CD4-positive, alpha-beta T cell (primary cell): Measurements from ENCODE around the gene UGT1A6. TPM values are rescaled to one million over a fixed set of nuclear protein-coding genes. Genes with fewer than 3 reads are reported as not detected.

Experiments used
- ATAC-seq: fragments of 200-7000 bp; cut with Tn5 transposase; one replicate; pipeline ENCODE4 v1.10.0; 2022; ENCODE audit warnings: mild to moderate bottlenecking; ENCODE audit not compliant: poor library complexity
- CTCF ChIA-PET: fragments of 350-600 bp; sonication (Branson Sonifier 250); formaldehyde crosslinking; loops from one replicate; lab custom pipeline; 2021; ENCODE audit warnings: antibody characterized with exemption, inconsistent platforms; lab: Charles Lee
- POLR2A ChIA-PET: fragments of 350-600 bp; sonication (Branson Sonifier 250); formaldehyde crosslinking; loops from one replicate; lab custom pipeline; 2021; ENCODE audit warnings: antibody characterized with exemption, inconsistent platforms; lab: Charles Lee
- DNase-seq, 14 experiments: peaks; one replicate each; pipeline ENCODE4 v3.0.0-alpha.2; 2013 to 2020; ENCODE audit warnings: mixed read lengths in 2 of 14
- H3K27ac ChIP-seq, 2 donors: one replicate each; pipeline versions ENCODE4 v1.5.1 to v1.7.0; 2013; ENCODE audit warnings: low read length in 2 of 2, low read depth in 1 of 2, mild to moderate bottlenecking in 1 of 2
- H3K27me3 ChIP-seq, 2 experiments: 1 replicate in 1 of 2; 2 replicates in 1 of 2; pipeline versions ENCODE4 v1.6.1 to v1.7.0; 2013; ENCODE audit warnings: low read length in 2 of 2, control low read depth in 1 of 2, mild to moderate bottlenecking in 1 of 2, moderate library complexity in 1 of 2; ENCODE audit not compliant: insufficient read depth in 2 of 2, control insufficient read depth in 1 of 2
- H3K36me3 ChIP-seq: one replicate; pipeline ENCODE4 v1.6.1; 2013; ENCODE audit warnings: low read length, control low read depth; ENCODE audit not compliant: insufficient read depth
- H3K4me1 ChIP-seq: one replicate; pipeline ENCODE4 v1.6.1; 2013; ENCODE audit warnings: low read length, control low read depth; ENCODE audit not compliant: insufficient read depth
- H3K4me3 ChIP-seq: one replicate; pipeline ENCODE4 v1.5.1; 2013; ENCODE audit warnings: mild to moderate bottlenecking, low read length, moderate library complexity
- H3K9me3 ChIP-seq, 2 experiments: 1 replicate in 1 of 2; 2 replicates in 1 of 2; pipeline versions ENCODE4 v1.6.1 to v1.7.0; 2013; ENCODE audit warnings: low read length in 2 of 2, mild to moderate bottlenecking in 2 of 2, control low read depth in 1 of 2, moderate library complexity in 1 of 2; ENCODE audit not compliant: control insufficient read depth in 1 of 2, insufficient read depth in 1 of 2
- H3K27ac Mint-ChIP-seq: one replicate; pipeline ENCODE4 v1.8.0; 2020; ENCODE audit warnings: mixed read lengths
- H3K27me3 Mint-ChIP-seq: one replicate; pipeline ENCODE4 v1.8.0; 2021; ENCODE audit warnings: mixed read lengths
- H3K36me3 Mint-ChIP-seq: one replicate; pipeline ENCODE4 v1.8.0; 2021; ENCODE audit warnings: low read depth, mixed read lengths
- H3K4me1 Mint-ChIP-seq: one replicate; pipeline ENCODE4 v1.8.0; 2021; ENCODE audit warnings: low read depth, mixed read lengths
- H3K4me3 Mint-ChIP-seq: one replicate; pipeline ENCODE4 v1.8.0; 2020; ENCODE audit warnings: mild to moderate bottlenecking, mixed read lengths
- H3K9me3 Mint-ChIP-seq: one replicate; pipeline ENCODE4 v1.8.0; 2020; ENCODE audit warnings: mixed read lengths
- CTCF ChIP-seq: fragments of 200-600 bp; IDR thresholded peaks from one replicate; pipeline ENCODE4 v1.8.0; 2022; ENCODE audit warnings: antibody characterized with exemption, mild to moderate bottlenecking
- intact Hi-C, 2 experiments: fragments of 100-400 bp; cut with DNase I in 1 of 2; cut with micrococcal nuclease in 1 of 2; formaldehyde crosslinking; loops; one replicate each; pipeline versions ENCODE4 v1.15.1 to v1.9.0; 2023 to 2025; cut with DNase I, micrococcal nuclease
- total RNA-seq, 174 experiments: library from RNA in 2 of 174; stranded (reverse) in 2 of 174; gene quantifications; one replicate each; pipeline ENCODE4 v1.2.3 and lab custom pipeline; 2021 to 2026

The UGT1A6 gene
- total RNA-seq, 2 experiments from 2014 or later = not detected

GRCh38 chr2:233758849-233759248 lies 66.2 kb downstream of the UGT1A6 start:
- Histone ChIP-seq H3K27me3 (no peaks in the 10 kb centered on the region), H3K4me1 (no peaks in the 10 kb centered on the region), H3K27ac (no peak overlapping the region), H3K9me3 (peaks cover 0 to 7% of the 10 kb centered on the region in 2 experiments), H3K4me3 (no peak overlapping the region), H3K36me3 (no peaks in the 10 kb centered on the region)
- intact Hi-C loops = no loop called here
- no peaks in the 10 kb centered on the region for H3K9me3 Mint-ChIP-seq
- H3K27me3 Mint-ChIP-seq = peaks cover 16% of the 10 kb centered on the region
- H3K27ac Mint-ChIP-seq = no peak overlapping the region
- no peaks in the 10 kb centered on the region for H3K4me1 Mint-ChIP-seq
- TF ChIP-seq CTCF = no peak
- POLR2A ChIA-PET = no interaction called here
- H3K36me3 Mint-ChIP-seq = no peaks in the 10 kb centered on the region
- CTCF ChIA-PET = no interaction called here
- ATAC-seq (no peak), DNase-seq (no peak)
- H3K4me3 Mint-ChIP-seq = no peak overlapping the region

- Histone ChIP-seq H3K27me3 (no peaks in the 10 kb centered on the region), H3K27ac (no peak within 1 kb of the TSS), H3K4me1 (no peaks in the 10 kb centered on the region), H3K9me3 (peaks cover 0 to 4% of the 10 kb centered on the region in 2 experiments), H3K36me3 (no peaks in the 10 kb centered on the region), H3K4me3 (no peak within 1 kb of the TSS)
- DNase-seq = no peak
- Mint-ChIP-seq H3K36me3 (no peaks in the 10 kb centered on the region), H3K27ac (no peak within 1 kb of the TSS), H3K4me1 (no peaks in the 10 kb centered on the region), H3K9me3 (no peaks in the 10 kb centered on the region), H3K4me3 (no peak within 1 kb of the TSS), H3K27me3 (peaks cover 20% of the 10 kb centered on the region)
- intact Hi-C loops = no loop called here
- CTCF ChIA-PET = no interaction called here
- TF ChIP-seq CTCF = no peak
- POLR2A ChIA-PET = no interaction called here
- ATAC-seq = no peak
Measured at GRCh38 chr2:233760043-233760442, 67.4 kb downstream of the UGT1A6 start, which contains the start of gene UGT1A1. TSS of gene UGT1A1 (plus strand) at chr2:233760270. CDS start at chr2:233760288, 18 bp downstream.

- no peak for DNase-seq
- Histone ChIP-seq H3K27me3 (no peaks in the 10 kb centered on the region), H3K4me1 (no peaks in the 10 kb centered on the region), H3K27ac (no peak overlapping the region), H3K36me3 (no peaks in the 10 kb centered on the region), H3K4me3 (no peak overlapping the region), H3K9me3 (peaks cover 0 to 3% of the 10 kb centered on the region in 2 experiments)
- H3K27ac Mint-ChIP-seq = no peak overlapping the region
- CTCF ChIA-PET = no interaction called here
- no peaks in the 10 kb centered on the region for H3K4me1 Mint-ChIP-seq
- intact Hi-C loops = no loop called here
- H3K36me3 Mint-ChIP-seq = no peaks in the 10 kb centered on the region
- no peak overlapping the region for H3K4me3 Mint-ChIP-seq
- ATAC-seq = no peak
- peaks cover 25% of the 10 kb centered on the region for H3K27me3 Mint-ChIP-seq
- H3K9me3 Mint-ChIP-seq = no peaks in the 10 kb centered on the region
- TF ChIP-seq CTCF = no peak
- POLR2A ChIA-PET = no interaction called here
Measured at GRCh38 chr2:233761040-233761769, 68.5 kb downstream of the UGT1A6 start.
